IMR-90 (cell line): Measurements from ENCODE around the gene C8A. TPM values are rescaled to one million over a fixed set of nuclear protein-coding genes. Genes with fewer than 3 reads are reported as not detected.

Experiments
- ATAC-seq: fragments of 200-7000 bp; cut with Tn5 transposase; 2 replicates; pipeline ENCODE4 v1.9.1; 2020; ENCODE audit warnings: low read depth, mild to moderate bottlenecking, moderate library complexity
- BruUV-seq: library from RNA; stranded (reverse); fragments of 400-500 nt; replicated peaks from 2 replicates; lab custom pipeline; 2021; lab: Mats Ljungman, UMichigan
- CTCF ChIA-PET: fragments of 300-600 bp; formaldehyde crosslinking; extraction: SDS; loops from one replicate; lab custom pipeline; 2021; ENCODE audit warnings: antibody characterized with exemption; lab: Yijun Ruan, JAX
- POLR2A ChIA-PET: fragments of 300-600 bp; sonication (Branson Sonifier 250); formaldehyde crosslinking; loops from one replicate; lab custom pipeline; 2022; ENCODE audit warnings: antibody characterized with exemption; ENCODE audit not compliant: unreplicated experiment; lab: Charles Lee
- DNase-seq: peaks from one replicate; pipeline ENCODE4 v3.0.0; 2013
- H2AFZ ChIP-seq: replicated peaks from 2 replicates; pipeline ENCODE3; 2013; ENCODE audit warnings: low read length, mild to moderate bottlenecking; ENCODE audit not compliant: poor library complexity
- H2AK5ac ChIP-seq: 2 replicates; pipeline ENCODE4 v1.6.1; 2013; ENCODE audit warnings: low read depth, low read length, inconsistent platforms
- H2AK9ac ChIP-seq: replicated peaks from 2 replicates; pipeline ENCODE3; 2013; ENCODE audit warnings: mild to moderate bottlenecking, low read depth, low read length, moderate library complexity; ENCODE audit not compliant: poor library complexity
- H2BK120ac ChIP-seq: 2 replicates; pipeline ENCODE4 v1.6.1; 2013; ENCODE audit warnings: low read depth, low read length, inconsistent platforms
- H2BK15ac ChIP-seq: 3 replicates; pipeline ENCODE4 v1.6.1; 2013; ENCODE audit warnings: low read depth, low read length, inconsistent platforms
- H2BK20ac ChIP-seq: 2 replicates; pipeline ENCODE4 v1.6.1; 2013; ENCODE audit warnings: low read depth, mild to moderate bottlenecking, inconsistent platforms, low read length, moderate library complexity
- H2BK5ac ChIP-seq: 2 replicates; pipeline ENCODE4 v1.6.1; 2013; ENCODE audit warnings: mild to moderate bottlenecking, low read depth, low read length, inconsistent platforms; ENCODE audit not compliant: poor library complexity, severe bottlenecking
- H3K14ac ChIP-seq: replicated peaks from 2 replicates; pipeline ENCODE4 v1.6.1; 2013; ENCODE audit warnings: low read depth, low read length, inconsistent platforms
- H3K18ac ChIP-seq: 2 replicates; pipeline ENCODE4 v1.6.1; 2013; ENCODE audit warnings: low read depth, low read length, control low read depth
- H3K23ac ChIP-seq: 2 replicates; pipeline ENCODE4 v1.6.1; 2013; ENCODE audit warnings: low read depth, low read length, inconsistent platforms
- H3K27ac ChIP-seq: 2 replicates; pipeline ENCODE4 v1.5.1; 2013; ENCODE audit warnings: mild to moderate bottlenecking, control low read depth, low read length; ENCODE audit not compliant: insufficient read depth
- H3K27me3 ChIP-seq: 2 replicates; pipeline ENCODE4 v1.6.1; 2013; ENCODE audit warnings: low read length; ENCODE audit not compliant: control insufficient read depth, insufficient read depth
- H3K36me3 ChIP-seq: 2 replicates; pipeline ENCODE4 v1.6.1; 2013; ENCODE audit warnings: low read length, mixed read lengths; ENCODE audit not compliant: control insufficient read depth, insufficient read depth
- H3K4ac ChIP-seq: 2 replicates; pipeline ENCODE4 v1.6.1; 2013; ENCODE audit warnings: low read depth, low read length, inconsistent platforms
- H3K4me1 ChIP-seq: 2 replicates; pipeline ENCODE4 v1.6.1; 2013; ENCODE audit warnings: low read length, mixed read lengths; ENCODE audit not compliant: control insufficient read depth, insufficient read depth
- H3K4me2 ChIP-seq: 2 replicates; pipeline ENCODE4 v1.6.1; 2013; ENCODE audit warnings: low read depth, mild to moderate bottlenecking, control low read depth, low read length, moderate library complexity
- H3K4me3 ChIP-seq: 2 replicates; pipeline ENCODE4 v1.5.1; 2013; ENCODE audit warnings: low read depth, mild to moderate bottlenecking, control low read depth, low read length, moderate library complexity; ENCODE audit not compliant: insufficient read depth
- H3K56ac ChIP-seq: 2 replicates; pipeline ENCODE4 v1.6.1; 2013; ENCODE audit warnings: low read length, inconsistent platforms; ENCODE audit not compliant: insufficient read depth; ENCODE audit errors: extremely low read depth
- H3K79me1 ChIP-seq, 2 experiments: 2 replicates each; pipeline ENCODE4 v1.6.1; 2013; ENCODE audit warnings: low read length in 2 of 2, inconsistent platforms in 1 of 2, low read depth in 1 of 2
- H3K9ac ChIP-seq: 2 replicates; pipeline ENCODE4 v1.6.1; 2013; ENCODE audit warnings: low read depth, low read length, control low read depth
- H3K9me1 ChIP-seq: 2 replicates; pipeline ENCODE4 v1.6.1; 2013; ENCODE audit warnings: low read length, inconsistent platforms; ENCODE audit not compliant: insufficient read depth
- H3K9me3 ChIP-seq: 2 replicates; pipeline ENCODE4 v1.6.1; 2013; ENCODE audit warnings: low read length; ENCODE audit not compliant: control insufficient read depth, insufficient read depth
- H4K20me1 ChIP-seq: 2 replicates; pipeline ENCODE4 v1.6.1; 2013; ENCODE audit warnings: low read length, inconsistent platforms; ENCODE audit not compliant: insufficient read depth
- H4K5ac ChIP-seq: 2 replicates; pipeline ENCODE4 v1.6.1; 2013; ENCODE audit warnings: mild to moderate bottlenecking, low read depth, low read length, control low read depth
- H4K8ac ChIP-seq, 2 experiments: 2 replicates each; pipeline ENCODE4 v1.6.1; 2013; ENCODE audit warnings: low read depth in 2 of 2, low read length in 2 of 2, control low read depth in 1 of 2, inconsistent platforms in 1 of 2
- H4K91ac ChIP-seq: 2 replicates; pipeline ENCODE4 v1.6.1; 2013; ENCODE audit warnings: low read depth, low read length, inconsistent platforms; ENCODE audit not compliant: insufficient read depth
- BHLHE40 ChIP-seq: fragments of 150-350 bp; IDR thresholded peaks from 2 replicates; pipeline ENCODE4 v1.6.1; 2016; ENCODE audit warnings: mild to moderate bottlenecking, low read depth, low read length
- CHD1 ChIP-seq: IDR thresholded peaks from 2 replicates; pipeline ENCODE4 v1.6.1; 2012; ENCODE audit warnings: low read depth, low read length, improper control_type of control experiment
- ELK1 ChIP-seq: fragments of 150-350 bp; IDR thresholded peaks from 2 replicates; pipeline ENCODE4 v1.6.1; 2016; ENCODE audit warnings: low read depth, mild to moderate bottlenecking, low read length, moderate library complexity, borderline replicate concordance
- FOS ChIP-seq: fragments of 150-350 bp; IDR thresholded peaks from 2 replicates; pipeline ENCODE4 v1.6.1; 2016; ENCODE audit warnings: low read depth, low read length
- MAFK ChIP-seq: IDR thresholded peaks from 2 replicates; pipeline ENCODE4 v1.6.1; 2012; ENCODE audit warnings: low read depth, low read length, improper control_type of control experiment
- MAZ ChIP-seq: IDR thresholded peaks from 2 replicates; pipeline ENCODE4 v1.6.1; 2012; ENCODE audit warnings: low read depth, mild to moderate bottlenecking, low read length, improper control_type of control experiment, moderate library complexity, borderline replicate concordance
- MXI1 ChIP-seq: IDR thresholded peaks from 2 replicates; pipeline ENCODE4 v1.6.1; 2012; ENCODE audit warnings: low read depth, mild to moderate bottlenecking, low read length, moderate library complexity, borderline replicate concordance
- NFE2L2 ChIP-seq: fragments of 150-350 bp; IDR thresholded peaks from 2 replicates; pipeline ENCODE4 v1.6.1; 2016; ENCODE audit warnings: low read depth, mild to moderate bottlenecking, low read length
- POLR2A ChIP-seq: IDR thresholded peaks from 2 replicates; pipeline ENCODE4 v1.6.1; 2012; ENCODE audit warnings: mild to moderate bottlenecking, low read depth, low read length
- RAD21 ChIP-seq: IDR thresholded peaks from 2 replicates; pipeline ENCODE4 v1.6.1; 2012; ENCODE audit warnings: low read length, improper control_type of control experiment
- RFX5 ChIP-seq: IDR thresholded peaks from 2 replicates; pipeline ENCODE4 v1.8.0; 2012; ENCODE audit warnings: low read depth, mild to moderate bottlenecking, low read length, moderate library complexity
- SMC3 ChIP-seq: fragments of 150-350 bp; IDR thresholded peaks from 2 replicates; pipeline ENCODE4 v1.6.1; 2016; ENCODE audit warnings: low read depth, mild to moderate bottlenecking, antibody characterized with exemption, low read length, moderate library complexity
- WGBS, 2 experiments: methylation state at CpG; one replicate each; pipeline versions ENCODE4 v1.1.5 to v1.1.7; 2013; ENCODE audit warnings: missing lambda C conversion rate in 2 of 2; ENCODE audit not compliant: insufficient read length in 1 of 2; ENCODE audit errors: extremely low coverage in 2 of 2; 5-methylcytosine and 5-hydroxymethylcytosine counted together
- dilution Hi-C: fragments of 300-500 bp; cut with HindIII; formaldehyde crosslinking; loops from one replicate; pipeline ENCODE4 v1.14.3; 2018; ENCODE audit warnings: low sequenced_read_pairs; ENCODE audit not compliant: unreplicated experiment
- in situ Hi-C: fragments of 300-500 bp; cut with MboI; formaldehyde crosslinking; loops from 3 replicates; pipeline ENCODE4 v1.14.3; 2019; ENCODE audit warnings: low sequenced_read_pairs, inconsistent platforms, mixed read lengths
- intact Hi-C: fragments of 100-400 bp; cut with micrococcal nuclease; formaldehyde crosslinking; loops from 2 replicates; pipeline ENCODE4 v1.10.0; 2022
- polyA plus RNA-seq, 3 experiments: library from polyadenylated mRNA; depleted of rRNA; stranded (reverse); fragments of >200 nt; gene quantifications; 2 replicates each; pipeline ENCODE4 v1.2.3, GENCODE V29; 2012; ENCODE audit warnings: low replicate concordance in 1 of 3
- total RNA-seq: library from RNA; depleted of rRNA; stranded (reverse); fragments of >200 nt; gene quantifications from 2 replicates; pipeline ENCODE4 v1.2.3, GENCODE V29; 2012

The C8A gene
- total and polyA plus RNA-seq, 2 of the 4 experiments (the other 2 are of a cell fraction): not detected

- Histone ChIP-seq H3K4me1 (peaks cover 4% of the 10 kb centered on the region; the same call in 1 of the 2 replicates), H3K27ac (no peak overlapping the region), H3K36me3 (no peaks in the 10 kb centered on the region), H3K9ac (no peak overlapping the region), H3K9me1 (no peaks in the 10 kb centered on the region; the same call in 1 of the 2 replicates), H4K91ac (no peak overlapping the region), H4K8ac (no peak overlapping the region), H2BK5ac (no peak overlapping the region), H3K18ac (no peak overlapping the region), H3K27me3 (no peaks in the 10 kb centered on the region), H2BK20ac (peak overlapping the region; percentile 16; the same call in 1 of the 2 replicates), H4K20me1 (no peaks in the 10 kb centered on the region), H3K14ac (no peak overlapping the region), H3K4me3 (no peak overlapping the region), H2AK5ac (no peak overlapping the region), H3K4me2 (no peak overlapping the region), H4K5ac (no peak overlapping the region), H2AFZ (no peak overlapping the region), H2BK120ac (peak overlapping the region; percentile 67; the same call in 1 of the 2 replicates), H3K23ac (no peak overlapping the region), H3K9me3 (peaks cover 2% of the 10 kb centered on the region; the same call in 1 of the 2 replicates), H3K4ac (0 out of 2 replicates have a peak overlapping the region, but pooled peaks have one; percentile 5), H3K79me1 (no peaks in the 10 kb centered on the region), H3K56ac (no peak overlapping the region), H2AK9ac (no peak overlapping the region), H2BK15ac (no peak overlapping the region)
- ATAC-seq (no peak), DNase-seq (no peak)
- ChIA-PET POLR2A (no interaction called here), CTCF (no interaction called here)
- dilution Hi-C loops: no loop called here
- TF ChIP-seq MXI1 (no peak), MAZ (no peak), MAFK (no peak), SMC3 (no peak), RAD21 (no peak), ELK1 (no peak), RFX5 (no peak), BHLHE40 (no peak), NFE2L2 (no peak), FOS (no peak), POLR2A (no peak), CHD1 (no peak)
- no TSS peak for BruUV-seq
- in situ Hi-C loops: no loop called here
- intact Hi-C loops: no loop called here
- WGBS, 2 experiments: 93% methylated on average over 2 of the region's 5 CpGs; no CpG with 5 or more reads in 1 of the 2 experiments
Measured at GRCh38 chr1:56867491-56867890, 12.9 kb downstream of the C8A start.
